HepG2 (cell line): ENCODE measurements around the gene ANKS4B. TPM values are rescaled to one million over a fixed set of nuclear protein-coding genes. Genes with fewer than 3 reads are reported as not detected.

Experiments used
- CREB1 ChIP-seq, 2 experiments: fragments of 450-650 bp in 1 of 2; IDR thresholded peaks; 2 replicates each; pipeline ENCODE4 v1.6.1; 2016 to 2017; ENCODE audit warnings: control low read depth in 1 of 2, mild to moderate bottlenecking in 1 of 2, missing compliant biosample characterization in 1 of 2, missing genetic modification characterization in 1 of 2
- CSRNP1 ChIP-seq: sonication (generic); formaldehyde crosslinking; IDR thresholded peaks from 2 replicates; pipeline ENCODE4 v1.8.1; 2023; ENCODE audit warnings: mild to moderate bottlenecking, missing genetic modification reagents
- FOXA1 ChIP-seq, 2 experiments: fragments of 450-650 bp in 1 of 2; sonication (generic) in 1 of 2; formaldehyde crosslinking in 1 of 2; IDR thresholded peaks; 2 replicates each; pipeline versions ENCODE4 v1.4.0 to v1.6.1; 2016 to 2020; ENCODE audit warnings: missing genetic modification reagents in 1 of 2
- GRHL1 ChIP-seq: sonication (generic); formaldehyde crosslinking; conservative IDR thresholded peaks from 2 replicates; pipeline ENCODE4 v1.8.0; 2022; ENCODE audit warnings: missing genetic modification reagents
- HNF4G ChIP-seq, 2 experiments: sonication (generic) in 1 of 2; formaldehyde crosslinking in 1 of 2; IDR thresholded peaks; 2 replicates each; pipeline versions ENCODE4 v1.4.0 to v1.6.1; 2011 to 2020; ENCODE audit warnings: borderline replicate concordance in 2 of 2, low read depth in 2 of 2, mild to moderate bottlenecking in 2 of 2, low read length in 1 of 2, missing genetic modification reagents in 1 of 2, moderate library complexity in 1 of 2
- IRF2 ChIP-seq: IDR thresholded peaks from 2 replicates; pipeline ENCODE4 v1.6.1; 2018; ENCODE audit warnings: missing genetic modification reagents, missing compliant biosample characterization
- KLF15 ChIP-seq: sonication (generic); formaldehyde crosslinking; IDR thresholded peaks from 2 replicates; pipeline ENCODE4 v1.8.1; 2023; ENCODE audit warnings: borderline replicate concordance, mild to moderate bottlenecking, inconsistent platforms, missing genetic modification reagents, mixed read lengths
- NR1H2 ChIP-seq: sonication (generic); formaldehyde crosslinking; IDR thresholded peaks from 2 replicates; pipeline ENCODE4 v1.8.1; 2022; ENCODE audit warnings: low read depth, missing genetic modification reagents, borderline replicate concordance
- POLR2A ChIP-seq, 2 experiments: IDR thresholded peaks; 2 replicates each; pipeline ENCODE4 v1.6.1; 2011; ENCODE audit warnings: low read depth in 2 of 2, low read length in 2 of 2, mild to moderate bottlenecking in 1 of 2, moderate library complexity in 1 of 2; ENCODE audit not compliant: insufficient read depth in 1 of 2
- POLR2AphosphoS2 ChIP-seq: IDR thresholded peaks from 2 replicates; pipeline ENCODE4 v1.6.1; 2011; ENCODE audit warnings: low read depth, low read length, improper control_type of control experiment
- PRPF4 ChIP-seq: fragments of 200-400 bp; formaldehyde crosslinking; IDR thresholded peaks from 2 replicates; pipeline ENCODE4 v1.6.1; 2016; ENCODE audit warnings: low read length, low read depth; ENCODE audit not compliant: poor library complexity, severe bottlenecking
- REXO4 ChIP-seq: sonication (generic); formaldehyde crosslinking; IDR thresholded peaks from 2 replicates; pipeline ENCODE4 v1.8.0; 2022; ENCODE audit warnings: missing genetic modification reagents, mild to moderate bottlenecking, borderline replicate concordance
- SAFB2 ChIP-seq: sonication (generic); formaldehyde crosslinking; IDR thresholded peaks from 2 replicates; pipeline ENCODE4 v1.5.1; 2020; ENCODE audit warnings: missing genetic modification reagents, low read depth, mild to moderate bottlenecking, borderline replicate concordance
- SSRP1 ChIP-seq: IDR thresholded peaks from 2 replicates; pipeline ENCODE4 v1.6.1; 2016; ENCODE audit warnings: control low read depth
- THAP11 ChIP-seq: IDR thresholded peaks from 2 replicates; pipeline ENCODE4 v1.6.1; 2016; ENCODE audit warnings: missing biosample characterization, missing genetic modification reagents
- ZBTB33 ChIP-seq: sonication (generic); formaldehyde crosslinking; IDR thresholded peaks from 2 replicates; pipeline ENCODE4 v1.4.0; 2020; ENCODE audit warnings: missing genetic modification reagents
- ZNF530 ChIP-seq: sonication (generic); formaldehyde crosslinking; IDR thresholded peaks from 2 replicates; pipeline ENCODE4 v1.5.0; 2020; ENCODE audit warnings: low read depth, mild to moderate bottlenecking, missing genetic modification reagents
- ZNF83 ChIP-seq: sonication (generic); formaldehyde crosslinking; IDR thresholded peaks from 2 replicates; pipeline ENCODE4 v1.4.0; 2020; ENCODE audit warnings: missing genetic modification reagents, mild to moderate bottlenecking, borderline replicate concordance
- polyA plus RNA-seq, 8 experiments: library from polyadenylated mRNA; depleted of rRNA in 3 of 8; stranded (reverse) in 7 of 8; unstranded in 1 of 8; fragments of >200 nt; fragmentation: Illumina TruSeq in 4 of 8; extraction: Trizol in 4 of 8; gene quantifications; 2 replicates each; pipeline versions ENCODE4 v1.2.1 to v1.2.3, GENCODE V29; 2011 to 2016; ENCODE audit warnings: low read depth in 4 of 8, missing spikeins in 1 of 8, mixed read lengths in 1 of 8; ENCODE audit not compliant: insufficient read depth in 1 of 8
- total RNA-seq, 5 experiments: library from RNA; depleted of rRNA; stranded (reverse); fragments of >200 nt; fragmentation: Illumina TruSeq; extraction: Trizol; gene quantifications; 2 replicates each; pipeline ENCODE4 v1.2.3, GENCODE V29; 2016; ENCODE audit warnings: low read depth in 1 of 5
- TF ChIP-seq, protein P1 (sequence below): sonication (generic); formaldehyde crosslinking; IDR thresholded peaks from 2 replicates; pipeline ENCODE4 v1.4.0; 2020; ENCODE audit warnings: missing genetic modification reagents

ANKS4B gene
- total and polyA plus RNA-seq, 2 of the 13 experiments (the other 11 are each of a cell fraction or from before 2014, with no cell fraction given) = 6.5 to 30.0 TPM

- TF ChIP-seq ZBTB33 (CRISPR knock-in tag) (peak; percentile 80), THAP11 (peak; percentile 84), GRHL1 (CRISPR knock-in tag) (no peak), POLR2AphosphoS2 (no peak), CREB1 (IDR thresholded peaks at IDR 0.05) (peak; percentile 7; the same call in 1 of the 2 replicates), CREB1 (CRISPR knock-in tag; IDR thresholded peaks at IDR 0.05) (peak; percentile 86), POLR2A (IDR thresholded peaks at IDR 0.05; ENCODE audit: insufficient read depth in 1 of 2, low read depth in 2 of 2, low read length in 2 of 2) (peak; percentile 34 to 40; a peak in 1 of 4 replicates), HNF4G (IDR thresholded peaks at IDR 0.05; ENCODE audit: borderline replicate concordance, low read depth, low read length) (no peak; the same call in 1 of the 2 replicates), HNF4G (CRISPR knock-in tag; IDR thresholded peaks at IDR 0.05; ENCODE audit: borderline replicate concordance, low read depth) (0 out of 2 replicates have a peak, but pooled peaks have one; percentile 54), ZNF530 (CRISPR knock-in tag) (no peak), KLF15 (CRISPR knock-in tag) (peak; percentile 59; the same call in 1 of the 2 replicates), ZNF83 (CRISPR knock-in tag) (0 out of 2 replicates have a peak, but pooled peaks have one; percentile 89), NR1H2 (no peak), CSRNP1 (CRISPR knock-in tag) (peak; percentile 93; the same call in 1 of the 2 replicates), SAFB2 (CRISPR knock-in tag) (0 out of 2 replicates have a peak, but pooled peaks have one; percentile 21), FOXA1 (IDR thresholded peaks at IDR 0.05) (no peak), FOXA1 (CRISPR knock-in tag; IDR thresholded peaks at IDR 0.05) (0 out of 2 replicates have a peak, but pooled peaks have one; percentile 24), IRF2 (peak; percentile 92), SSRP1 (CRISPR knock-in tag) (0 out of 2 replicates have a peak, but pooled peaks have one; percentile 72), REXO4 (peak; percentile 74; the same call in 1 of the 2 replicates), PRPF4 (no peak)
- TF ChIP-seq, protein P1, sequence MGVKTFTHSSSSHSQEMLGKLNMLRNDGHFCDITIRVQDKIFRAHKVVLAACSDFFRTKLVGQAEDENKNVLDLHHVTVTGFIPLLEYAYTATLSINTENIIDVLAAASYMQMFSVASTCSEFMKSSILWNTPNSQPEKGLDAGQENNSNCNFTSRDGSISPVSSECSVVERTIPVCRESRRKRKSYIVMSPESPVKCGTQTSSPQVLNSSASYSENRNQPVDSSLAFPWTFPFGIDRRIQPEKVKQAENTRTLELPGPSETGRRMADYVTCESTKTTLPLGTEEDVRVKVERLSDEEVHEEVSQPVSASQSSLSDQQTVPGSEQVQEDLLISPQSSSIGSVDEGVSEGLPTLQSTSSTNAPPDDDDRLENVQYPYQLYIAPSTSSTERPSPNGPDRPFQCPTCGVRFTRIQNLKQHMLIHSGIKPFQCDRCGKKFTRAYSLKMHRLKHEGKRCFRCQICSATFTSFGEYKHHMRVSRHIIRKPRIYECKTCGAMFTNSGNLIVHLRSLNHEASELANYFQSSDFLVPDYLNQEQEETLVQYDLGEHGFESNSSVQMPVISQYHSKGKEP = peak; percentile 75
Observed at GRCh38 chr16:21300309-21301167, 67.0 kb downstream of the ANKS4B start (continued).
